GM12801 (cell line): ENCODE data around the gene LRCH1.

Experiments used
- CTCF ChIP-seq: IDR thresholded peaks from one replicate; pipeline ENCODE4 v1.5.1; 2011; ENCODE audit warnings: control low read depth; ENCODE audit not compliant: insufficient read length; ENCODE audit errors: extremely low read depth

The LRCH1 gene

GRCh38 chr13:46712524-46712923, 159.6 kb downstream of the LRCH1 start:
- no peak for TF ChIP-seq CTCF

- no peak for TF ChIP-seq CTCF
Observed at GRCh38 chr13:46715363-46715762, 162.4 kb downstream of the LRCH1 start.

- TF ChIP-seq CTCF: no peak
Observed at GRCh38 chr13:46716821-46717220, 163.9 kb downstream of the LRCH1 start.

- TF ChIP-seq CTCF: no peak
Observed at GRCh38 chr13:46717275-46717674, 164.3 kb downstream of the LRCH1 start.

- TF ChIP-seq CTCF: no peak
Observed at GRCh38 chr13:46717856-46718255, 164.9 kb downstream of the LRCH1 start.

- TF ChIP-seq CTCF: no peak
Observed at GRCh38 chr13:46720189-46720588, 167.2 kb downstream of the LRCH1 start.

- no peak for TF ChIP-seq CTCF
Observed at GRCh38 chr13:46721054-46721453, 168.1 kb downstream of the LRCH1 start.

- no peak for TF ChIP-seq CTCF
Observed at GRCh38 chr13:46726347-46726746, 173.4 kb downstream of the LRCH1 start.
